ENCODE measurements around the gene EEFSEC.

Gene EEFSEC

DNA sequence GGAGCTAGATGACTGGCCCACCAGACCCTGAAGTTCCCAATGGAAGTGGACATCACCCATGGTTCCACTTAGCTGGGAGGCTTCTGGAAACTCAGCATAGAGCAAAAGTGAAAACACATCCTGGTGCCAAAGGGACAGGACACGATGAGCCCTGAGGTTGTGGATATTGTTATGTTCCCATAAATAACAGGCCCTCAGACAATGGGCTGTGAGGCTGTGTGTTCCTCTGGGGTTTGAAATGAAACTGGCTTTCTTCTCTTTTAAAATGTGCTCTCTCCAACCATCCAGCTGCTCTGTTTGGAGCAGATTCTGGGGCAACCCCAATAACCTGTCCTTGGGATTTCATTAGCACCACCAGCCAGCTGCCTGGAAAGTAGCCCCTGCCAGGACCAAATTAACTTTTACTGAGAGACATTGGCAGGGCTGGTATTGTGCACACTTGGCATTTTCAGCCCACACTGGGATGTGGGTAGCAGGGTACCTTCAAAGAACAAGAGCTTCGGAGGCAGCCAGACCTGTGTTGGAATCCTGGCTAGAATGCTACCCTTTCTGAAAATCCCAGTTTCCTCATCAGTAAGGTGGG, 215.9 kb downstream of the EEFSEC start:
- no peak overlapping the region for H3K4me3 ChIP-seq (ENCODE audit: low read depth, low read length)
- TF ChIP-seq, protein P1, sequence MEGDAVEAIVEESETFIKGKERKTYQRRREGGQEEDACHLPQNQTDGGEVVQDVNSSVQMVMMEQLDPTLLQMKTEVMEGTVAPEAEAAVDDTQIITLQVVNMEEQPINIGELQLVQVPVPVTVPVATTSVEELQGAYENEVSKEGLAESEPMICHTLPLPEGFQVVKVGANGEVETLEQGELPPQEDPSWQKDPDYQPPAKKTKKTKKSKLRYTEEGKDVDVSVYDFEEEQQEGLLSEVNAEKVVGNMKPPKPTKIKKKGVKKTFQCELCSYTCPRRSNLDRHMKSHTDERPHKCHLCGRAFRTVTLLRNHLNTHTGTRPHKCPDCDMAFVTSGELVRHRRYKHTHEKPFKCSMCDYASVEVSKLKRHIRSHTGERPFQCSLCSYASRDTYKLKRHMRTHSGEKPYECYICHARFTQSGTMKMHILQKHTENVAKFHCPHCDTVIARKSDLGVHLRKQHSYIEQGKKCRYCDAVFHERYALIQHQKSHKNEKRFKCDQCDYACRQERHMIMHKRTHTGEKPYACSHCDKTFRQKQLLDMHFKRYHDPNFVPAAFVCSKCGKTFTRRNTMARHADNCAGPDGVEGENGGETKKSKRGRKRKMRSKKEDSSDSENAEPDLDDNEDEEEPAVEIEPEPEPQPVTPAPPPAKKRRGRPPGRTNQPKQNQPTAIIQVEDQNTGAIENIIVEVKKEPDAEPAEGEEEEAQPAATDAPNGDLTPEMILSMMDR (IDR thresholded peaks at IDR 0.05; ENCODE audit: borderline replicate concordance, insufficient read depth, low read depth, low read length) = no peak

DNA sequence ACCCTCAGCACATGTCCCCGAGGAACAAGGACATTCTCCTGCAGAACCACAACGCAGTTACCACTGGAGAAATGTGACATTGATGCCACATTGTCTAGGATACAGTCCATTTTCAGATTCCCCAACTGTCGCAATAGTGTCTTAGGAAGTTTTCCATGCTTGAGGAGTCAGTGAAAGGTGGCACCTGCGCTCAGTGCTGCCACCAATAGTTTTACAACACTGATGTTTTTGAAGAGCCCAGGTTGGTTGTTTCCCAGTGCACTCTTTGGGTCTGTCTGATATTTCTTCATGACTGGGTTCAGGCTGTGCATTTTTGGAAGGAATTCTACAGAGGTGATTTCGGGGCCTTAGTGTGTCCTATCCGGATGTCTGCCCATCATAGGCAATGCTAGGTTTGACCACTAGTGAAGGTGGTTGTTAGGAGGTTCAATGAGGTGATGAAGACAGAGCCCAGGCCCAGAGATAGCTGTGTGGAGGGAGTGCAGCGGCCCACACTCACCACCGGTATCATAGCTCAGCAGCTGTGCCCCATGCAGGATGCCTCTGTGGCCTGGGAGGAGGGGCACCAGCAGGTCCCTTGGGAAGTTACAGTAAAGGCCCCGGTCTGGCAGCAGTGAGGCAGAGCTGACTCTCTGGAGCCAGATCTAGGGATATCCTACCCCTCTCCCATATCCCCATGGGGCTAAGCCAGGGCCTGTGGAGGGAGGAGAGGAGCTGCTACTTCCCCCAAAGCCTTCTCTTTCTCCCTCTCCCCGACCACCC, 216.8 kb downstream of the EEFSEC start:
- H3K4me3 ChIP-seq (ENCODE audit: low read depth, low read length) = no peak overlapping the region
- TF ChIP-seq, protein P1 (IDR thresholded peaks at IDR 0.05; ENCODE audit: borderline replicate concordance, insufficient read depth, low read depth, low read length) = no peak

DNA sequence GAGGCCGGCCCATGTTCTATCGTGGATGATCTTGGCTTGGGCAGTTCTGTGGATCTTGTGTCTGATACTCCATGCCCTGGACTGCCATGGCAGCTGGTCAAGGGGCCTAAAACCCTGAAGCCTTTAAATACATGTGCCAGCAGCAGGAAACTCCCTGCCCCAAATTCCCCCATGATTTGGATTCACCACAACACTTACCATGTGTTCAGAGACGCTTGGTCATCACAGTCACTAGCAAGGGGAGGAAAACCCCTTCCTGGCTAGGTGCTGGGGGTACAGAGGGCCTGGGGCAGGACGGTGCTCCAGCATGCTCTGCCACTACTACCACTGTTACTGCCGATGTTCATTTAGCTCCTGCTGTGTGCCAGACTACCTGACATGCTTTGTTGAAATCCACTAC, 219.0 kb downstream of the EEFSEC start:
- H3K4me3 ChIP-seq (ENCODE audit: low read depth, low read length) = no peak overlapping the region
- TF ChIP-seq, protein P1 (IDR thresholded peaks at IDR 0.05; ENCODE audit: borderline replicate concordance, insufficient read depth, low read depth, low read length) = no peak

DNA sequence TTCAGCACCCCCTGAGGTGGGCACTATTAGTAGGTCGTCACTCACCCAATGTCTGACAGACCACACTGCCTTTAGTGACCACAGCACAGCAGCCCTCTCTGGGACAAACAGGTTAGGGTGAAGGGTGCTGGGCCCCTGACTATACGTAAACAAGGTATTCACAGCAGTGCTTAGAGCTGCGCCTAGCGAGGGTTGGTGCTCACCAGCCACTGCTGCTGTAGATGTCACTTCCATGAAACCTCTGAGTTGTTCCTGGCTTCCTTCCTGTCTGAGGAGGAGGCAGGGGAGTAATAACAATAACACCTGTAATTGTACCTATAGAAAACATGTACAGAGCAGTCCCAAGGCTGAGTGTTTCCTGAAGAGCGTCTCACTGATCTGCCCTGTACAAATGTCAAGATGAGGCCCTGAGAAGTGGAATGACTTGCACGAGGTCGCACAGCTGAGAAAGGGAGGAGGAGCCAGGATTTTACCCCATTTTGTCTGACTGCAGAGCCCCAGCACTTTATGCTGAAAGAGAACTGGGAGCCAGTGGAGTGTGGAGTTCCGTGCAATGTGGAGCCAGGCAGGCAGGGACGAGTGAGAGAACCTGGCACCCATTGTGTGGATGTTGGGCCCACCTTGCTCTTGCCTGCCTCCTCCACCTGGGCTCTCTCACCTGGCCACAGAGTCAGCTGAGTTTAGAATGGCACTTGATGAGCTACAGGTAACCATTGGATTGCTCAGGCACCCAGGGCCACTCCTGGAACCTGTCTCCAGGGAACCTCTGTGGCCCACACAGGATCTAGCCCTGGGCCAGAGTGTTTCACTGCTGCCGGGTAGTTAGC, 219.6 kb downstream of the EEFSEC start:
- TF ChIP-seq, protein P1 (IDR thresholded peaks at IDR 0.05; ENCODE audit: borderline replicate concordance, insufficient read depth, low read depth, low read length) = no peak
- no peak overlapping the region for H3K4me3 ChIP-seq (ENCODE audit: low read depth, low read length)

DNA sequence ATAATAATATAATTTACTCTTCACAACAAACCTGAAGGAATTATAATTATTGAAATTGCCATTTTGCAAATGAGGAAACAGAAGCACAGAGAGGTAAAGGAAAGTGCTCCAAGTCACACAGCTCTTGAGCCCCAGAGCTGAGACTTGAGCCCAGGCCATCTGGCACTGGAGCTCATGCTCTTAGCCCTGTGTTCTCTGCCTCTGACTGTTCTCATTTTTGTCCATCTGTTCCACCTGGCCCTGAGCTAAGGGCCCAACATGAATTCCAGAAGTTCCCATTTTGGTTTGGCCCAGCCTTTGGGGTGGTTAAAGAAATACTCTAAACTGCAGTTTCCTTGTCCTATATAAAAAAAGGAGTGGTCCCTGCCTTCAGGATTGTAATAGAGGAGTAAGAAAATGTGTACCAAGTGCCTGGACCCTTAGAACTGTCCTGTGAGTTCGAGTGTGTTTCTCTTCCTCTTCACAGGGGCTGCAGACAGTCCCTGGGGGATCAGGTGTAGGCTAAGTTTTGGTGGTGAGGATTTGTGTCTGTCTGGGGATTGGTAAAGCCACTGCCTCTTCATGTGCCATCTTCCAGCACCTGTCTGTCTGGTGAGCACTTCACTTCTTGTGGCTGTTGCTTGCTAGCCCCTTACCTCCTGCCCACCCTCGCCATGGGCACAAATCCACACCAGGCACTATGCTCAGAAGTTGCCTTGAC, 221.6 kb downstream of the EEFSEC start:
- TF ChIP-seq, protein P1 (IDR thresholded peaks at IDR 0.05; ENCODE audit: borderline replicate concordance, insufficient read depth, low read depth, low read length) = no peak
- no peak overlapping the region for H3K4me3 ChIP-seq (ENCODE audit: low read depth, low read length)

DNA sequence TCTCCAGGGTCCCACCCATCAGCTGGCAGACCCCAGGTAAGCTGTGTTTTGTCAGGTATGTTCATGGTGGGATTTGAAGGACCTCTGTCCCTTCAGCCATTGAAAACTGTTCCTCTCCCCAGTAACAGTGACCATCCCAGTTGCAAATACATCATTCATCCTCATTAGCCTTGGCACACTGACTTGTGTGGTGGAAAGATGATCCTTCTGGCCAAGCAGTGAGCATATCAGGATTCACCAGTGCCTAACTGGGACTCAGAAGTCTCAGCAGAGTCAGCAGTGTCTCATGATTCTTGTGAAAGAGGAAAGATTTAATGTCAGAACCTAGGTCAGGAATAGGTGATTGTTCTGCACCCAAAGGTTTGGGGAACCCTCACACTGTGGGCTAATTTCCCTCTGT, 223.2 kb downstream of the EEFSEC start:
- TF ChIP-seq, protein P1 (IDR thresholded peaks at IDR 0.05; ENCODE audit: borderline replicate concordance, insufficient read depth, low read depth, low read length) = no peak
- H3K4me3 ChIP-seq (ENCODE audit: low read depth, low read length) = no peak overlapping the region
